ENCODE measurements around the gene PLCH1.

Gene PLCH1

GRCh38 chr3:155581579-155581978 lies 163.3 kb downstream of the PLCH1 start:
- no peak for TF ChIP-seq FOXP2 (optimal IDR thresholded peaks at IDR 0.05; ENCODE audit: borderline replicate concordance, extremely low read depth, extremely low read length, insufficient read depth)
- TF ChIP-seq SIN3A (IDR thresholded peaks at IDR 0.05; ENCODE audit: borderline replicate concordance, insufficient read depth, low read length): no peak
- no peak for TF ChIP-seq TAF1 (IDR thresholded peaks at IDR 0.05; ENCODE audit: borderline replicate concordance, insufficient read depth, low read length)

- TF ChIP-seq POLR2AphosphoS5 (IDR thresholded peaks at IDR 0.05; ENCODE audit: low read depth, low read length): no peak
- TF ChIP-seq TAF1 (IDR thresholded peaks at IDR 0.05; ENCODE audit: borderline replicate concordance, insufficient read depth, low read length): no peak
- no peak for TF ChIP-seq REST (IDR thresholded peaks at IDR 0.05; ENCODE audit: insufficient read depth in 1 of 2, low read depth in 2 of 2, low read length in 2 of 2)
- TF ChIP-seq FOXP2 (optimal IDR thresholded peaks at IDR 0.05; ENCODE audit: borderline replicate concordance, extremely low read depth, extremely low read length, insufficient read depth): no peak
- no peak for TF ChIP-seq SIN3A (IDR thresholded peaks at IDR 0.05; ENCODE audit: borderline replicate concordance, insufficient read depth, low read length)
These were observed 172.8 kb downstream of the PLCH1 start for GRCh38 chr3:155572085-155572484.

- TF ChIP-seq REST (IDR thresholded peaks at IDR 0.05; ENCODE audit: insufficient read depth in 1 of 2, low read depth in 2 of 2, low read length in 2 of 2) (no peak), TAF1 (IDR thresholded peaks at IDR 0.05; ENCODE audit: borderline replicate concordance, insufficient read depth, low read length) (no peak), POLR2AphosphoS5 (IDR thresholded peaks at IDR 0.05; ENCODE audit: low read depth, low read length) (no peak), SIN3A (IDR thresholded peaks at IDR 0.05; ENCODE audit: borderline replicate concordance, insufficient read depth, low read length) (no peak), FOXP2 (optimal IDR thresholded peaks at IDR 0.05; ENCODE audit: borderline replicate concordance, extremely low read depth, extremely low read length, insufficient read depth) (no peak)
These were observed 176.6 kb downstream of the PLCH1 start for GRCh38 chr3:155568295-155568694.

GRCh38 chr3:155560594-155560993 lies 184.3 kb downstream of the PLCH1 start:
- no peak for TF ChIP-seq FOXP2 (optimal IDR thresholded peaks at IDR 0.05; ENCODE audit: borderline replicate concordance, extremely low read depth, extremely low read length, insufficient read depth)
- no peak for TF ChIP-seq POLR2AphosphoS5 (IDR thresholded peaks at IDR 0.05; ENCODE audit: low read depth, low read length)
- TF ChIP-seq REST (IDR thresholded peaks at IDR 0.05; ENCODE audit: insufficient read depth in 1 of 2, low read depth in 2 of 2, low read length in 2 of 2): no peak
- no peak for TF ChIP-seq SIN3A (IDR thresholded peaks at IDR 0.05; ENCODE audit: borderline replicate concordance, insufficient read depth, low read length)

GRCh38 chr3:155560135-155560534 lies 184.7 kb downstream of the PLCH1 start:
- TF ChIP-seq POLR2AphosphoS5 (IDR thresholded peaks at IDR 0.05; ENCODE audit: low read depth, low read length) (no peak), REST (IDR thresholded peaks at IDR 0.05; ENCODE audit: insufficient read depth in 1 of 2, low read depth in 2 of 2, low read length in 2 of 2) (no peak), TAF1 (IDR thresholded peaks at IDR 0.05; ENCODE audit: borderline replicate concordance, insufficient read depth, low read length) (no peak), FOXP2 (optimal IDR thresholded peaks at IDR 0.05; ENCODE audit: borderline replicate concordance, extremely low read depth, extremely low read length, insufficient read depth) (no peak), SIN3A (IDR thresholded peaks at IDR 0.05; ENCODE audit: borderline replicate concordance, insufficient read depth, low read length) (no peak)
